GM21786 (cell line): Measurements from ENCODE around the gene DNASE1L1.

Source experiments
- ATAC-seq: cut with Tn5 transposase; IDR thresholded peaks from one replicate; pipeline ENCODE4 v1.9.1; 2021; ENCODE audit not compliant: unreplicated experiment

Gene DNASE1L1

DNA sequence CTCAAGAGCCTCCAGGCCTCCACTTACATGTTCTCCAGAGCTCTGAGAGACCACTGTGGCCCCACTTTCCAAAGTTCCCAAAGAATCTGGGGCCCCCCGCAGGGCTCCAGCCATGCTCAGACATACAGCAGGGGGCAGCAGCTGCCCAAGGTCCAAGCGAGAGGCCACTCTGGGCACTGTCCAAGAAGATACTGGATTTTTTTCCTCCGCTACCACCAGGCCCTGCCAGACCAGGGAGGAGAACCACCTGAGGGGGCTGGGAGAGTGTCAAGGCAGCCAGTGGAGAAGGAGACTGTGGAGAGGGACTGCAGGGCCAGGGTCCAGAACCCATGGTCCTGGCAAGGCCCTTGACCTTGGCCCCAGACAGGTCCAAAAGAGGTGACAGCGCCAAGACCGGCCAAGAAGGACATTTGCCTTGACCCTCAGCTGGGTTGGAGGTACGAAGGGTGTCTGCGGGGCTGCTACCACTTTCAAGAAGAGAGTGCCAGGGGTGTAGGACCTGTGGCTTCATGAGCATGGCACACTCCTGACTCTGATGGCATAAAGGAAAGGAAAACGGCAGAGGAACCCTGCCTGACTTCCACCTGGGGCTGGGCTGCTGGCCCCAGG lies 24.7 kb downstream of the DNASE1L1 start:
- ATAC-seq: no peak

- no peak for ATAC-seq
Observed at GRCh38 chrX:154383359-154384283, 25.4 kb downstream of the DNASE1L1 start.

- ATAC-seq: no peak
Observed at GRCh38 chrX:154382483-154383069, 26.5 kb downstream of the DNASE1L1 start.

- ATAC-seq: no peak
Observed at GRCh38 chrX:154381271-154381670, 27.8 kb downstream of the DNASE1L1 start.

DNA sequence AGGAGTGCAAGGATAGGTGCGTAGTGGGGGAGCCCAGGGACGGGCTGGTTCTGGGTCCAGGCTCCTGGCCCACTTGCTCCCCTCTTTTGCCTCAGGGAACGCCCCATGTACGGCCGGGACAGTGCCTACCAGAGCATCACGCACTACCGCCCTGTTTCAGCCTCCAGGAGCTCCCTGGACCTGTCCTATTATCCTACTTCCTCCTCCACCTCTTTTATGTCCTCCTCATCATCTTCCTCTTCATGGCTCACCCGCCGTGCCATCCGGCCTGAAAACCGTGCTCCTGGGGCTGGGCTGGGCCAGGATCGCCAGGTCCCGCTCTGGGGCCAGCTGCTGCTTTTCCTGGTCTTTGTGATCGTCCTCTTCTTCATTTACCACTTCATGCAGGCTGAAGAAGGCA lies 28.3 kb downstream of the DNASE1L1 start:
- no peak for ATAC-seq

- ATAC-seq: no peak
Observed at GRCh38 chrX:154380153-154380552, 28.9 kb downstream of the DNASE1L1 start.

DNA sequence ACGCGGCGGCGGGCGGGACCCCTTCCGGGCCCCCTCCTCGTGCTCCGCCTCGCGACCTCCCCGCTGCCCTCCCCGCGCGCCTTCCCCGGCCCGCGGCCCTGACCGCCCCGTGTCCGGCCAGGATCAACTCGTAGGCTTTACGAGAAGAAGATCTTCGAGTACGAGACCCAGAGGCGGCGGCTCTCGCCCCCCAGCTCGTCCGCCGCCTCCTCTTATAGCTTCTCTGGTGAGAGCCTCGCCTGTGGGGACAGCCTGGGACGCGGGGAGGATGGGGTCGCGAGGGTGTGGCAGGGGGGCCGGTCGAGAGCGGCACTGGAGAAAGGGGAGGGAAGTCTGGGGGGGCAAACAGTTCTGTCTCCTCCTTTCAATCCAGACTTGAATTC lies 29.5 kb downstream of the DNASE1L1 start:
- no peak for ATAC-seq

DNA sequence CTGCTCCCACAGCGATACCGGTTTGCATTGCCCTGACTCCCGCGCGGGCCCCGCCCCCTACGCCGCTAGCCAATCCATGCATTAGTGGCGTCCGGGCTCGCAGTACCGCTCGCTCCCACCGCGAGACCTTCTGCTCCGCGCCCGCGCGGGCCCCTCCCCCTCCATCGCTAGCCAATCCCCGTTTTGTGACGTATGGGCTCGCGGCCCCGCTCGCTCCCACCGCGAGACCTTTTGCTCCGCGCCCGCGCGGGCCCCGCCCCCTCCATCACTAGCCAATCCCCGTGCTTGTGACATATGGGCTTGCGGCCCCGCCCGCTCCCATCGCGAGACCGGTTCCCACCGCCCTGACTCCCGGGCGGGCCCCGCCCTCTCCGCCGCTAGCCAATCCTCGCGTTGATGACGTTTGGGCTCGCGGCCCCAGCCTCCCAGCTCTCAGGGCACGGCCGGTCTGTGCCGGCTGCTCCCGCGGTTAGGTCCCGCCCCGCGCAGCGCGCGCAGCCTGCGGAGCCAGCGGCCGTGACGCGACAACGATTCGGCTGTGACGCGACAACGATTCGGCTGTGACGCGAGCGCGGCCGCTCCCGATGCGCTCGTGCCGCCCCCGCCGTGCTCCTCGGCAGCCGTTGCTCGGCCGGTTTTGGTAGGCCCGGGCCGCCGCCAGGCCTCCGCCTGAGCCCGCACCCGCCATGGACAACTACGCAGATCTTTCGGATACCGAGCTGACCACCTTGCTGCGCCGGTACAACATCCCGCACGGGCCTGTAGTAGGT lies 30.1 kb downstream of the DNASE1L1 start, which contains the start of gene EMD:
Gene EMD, plus strand, starts transcription at position 497 of the 770 bp plus-strand sequence. Its CDS starts 190 bp downstream, at position 687.
- ATAC-seq: peak; percentile 78

DNA sequence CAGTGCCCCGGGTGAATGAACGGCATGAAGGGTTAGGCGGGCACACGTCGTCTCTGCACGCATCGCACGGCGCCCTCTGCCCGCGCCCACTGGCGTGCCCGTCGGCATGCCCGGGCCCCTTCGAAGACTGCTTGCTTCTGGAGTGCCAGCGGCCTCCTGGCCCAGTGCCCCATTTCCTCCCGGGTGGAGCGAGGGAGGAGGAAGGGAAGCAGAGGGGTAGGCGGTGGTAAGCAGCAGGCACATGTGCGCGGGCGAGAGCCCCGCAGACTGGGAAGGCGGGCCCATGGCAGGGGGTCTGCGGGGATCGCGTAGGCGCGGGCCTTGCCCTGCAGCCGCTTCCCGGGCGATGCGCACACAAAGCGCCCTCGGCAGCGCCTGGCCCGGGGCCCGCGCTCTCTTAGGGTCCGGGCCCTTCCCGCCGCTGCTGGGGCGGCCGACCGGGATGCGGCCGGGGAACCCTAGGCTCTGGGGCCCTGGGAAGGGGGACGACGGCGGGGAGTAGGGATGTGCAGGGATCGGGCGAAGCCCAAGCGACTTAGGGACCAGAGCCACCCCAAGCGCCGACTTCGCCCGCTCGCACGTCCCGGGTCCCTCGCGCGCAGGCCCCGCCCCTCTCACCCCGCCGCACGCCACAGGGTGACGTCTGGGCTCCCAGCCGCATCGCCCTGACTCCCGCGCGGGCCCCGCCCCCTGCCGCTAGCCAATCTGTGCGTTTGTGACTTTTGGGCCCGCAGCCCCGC lies 30.8 kb downstream of the DNASE1L1 start:
- peak; percentile 2 for ATAC-seq

DNA sequence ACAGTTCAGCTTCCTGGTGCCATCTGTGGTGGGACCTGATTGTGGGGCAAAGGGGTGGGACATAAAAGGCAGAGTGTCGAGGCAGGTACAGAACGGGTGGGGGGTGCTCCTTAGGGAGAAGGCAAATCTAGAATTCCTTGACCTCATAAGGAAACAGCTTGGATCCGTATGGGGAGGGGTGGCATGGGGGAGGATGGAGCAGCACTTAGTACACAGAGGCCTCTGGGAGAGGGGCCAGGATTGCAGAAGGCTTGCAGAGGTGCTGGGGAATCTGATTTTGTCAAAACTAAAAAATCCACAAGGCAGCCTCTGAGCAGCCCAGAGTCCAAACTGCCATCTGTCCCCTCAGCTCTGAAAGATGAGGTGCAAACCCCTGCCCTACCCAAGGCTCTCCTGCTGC lies 32.3 kb downstream of the DNASE1L1 start:
- no peak for ATAC-seq

DNA sequence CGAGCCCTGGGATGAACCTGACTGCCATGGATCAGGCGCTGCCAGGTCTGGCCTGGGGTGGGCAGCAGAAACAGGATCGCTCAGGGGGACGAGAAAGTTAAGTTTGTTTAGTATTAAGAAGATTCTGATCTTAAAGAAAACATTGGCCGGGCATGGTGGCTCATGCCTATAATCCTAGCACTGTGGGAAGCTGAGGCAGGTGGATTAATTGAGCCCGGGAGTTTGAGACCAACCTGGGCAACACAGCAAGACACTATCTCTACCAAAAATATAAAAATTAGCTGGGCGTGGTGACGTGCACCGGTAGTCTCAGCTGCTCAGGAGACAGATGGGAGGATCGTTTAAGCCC lies 33.9 kb downstream of the DNASE1L1 start:
- no peak for ATAC-seq

GRCh38 chrX:154374313-154375155 lies 34.5 kb downstream of the DNASE1L1 start, which contains the start of gene FLNA:
Gene FLNA (minus strand): TSS chrX:154374634. CDS start chrX:154371245, 3,389 bp downstream.
- ATAC-seq: no peak

- ATAC-seq: no peak
Observed at GRCh38 chrX:154373340-154374306, 35.4 kb downstream of the DNASE1L1 start.

- no peak for ATAC-seq
Observed at GRCh38 chrX:154372612-154373022, 36.4 kb downstream of the DNASE1L1 start.

DNA sequence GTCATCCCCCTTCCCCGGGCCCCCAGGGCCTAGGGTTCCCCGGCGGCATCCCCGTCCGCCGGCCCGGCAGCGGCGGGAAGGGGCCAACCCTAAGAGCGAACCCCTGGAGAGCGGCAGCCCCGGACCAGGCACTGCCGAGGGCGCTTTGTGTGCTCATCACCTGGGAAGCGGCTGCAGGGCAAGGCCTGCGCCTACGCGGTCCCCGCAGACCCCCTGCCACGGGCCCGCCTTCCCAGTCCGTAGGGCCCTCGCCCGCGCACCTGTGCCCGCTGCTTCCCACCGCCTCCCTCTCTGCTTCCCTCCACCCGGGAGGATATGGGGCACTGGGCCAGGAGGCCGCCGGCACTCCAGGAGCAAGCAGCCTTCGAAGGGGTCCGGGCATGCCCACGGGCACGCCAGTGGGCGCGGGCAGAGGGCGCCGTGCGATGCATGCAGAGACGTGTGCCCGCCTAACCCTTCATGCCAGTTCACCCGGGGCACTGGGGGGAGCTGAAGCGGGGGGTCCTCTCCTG lies 37.2 kb downstream of the DNASE1L1 start:
- peak; percentile 1 for ATAC-seq

- peak; percentile 51 for ATAC-seq
Observed at GRCh38 chrX:154371017-154371788, 37.9 kb downstream of the DNASE1L1 start.

DNA sequence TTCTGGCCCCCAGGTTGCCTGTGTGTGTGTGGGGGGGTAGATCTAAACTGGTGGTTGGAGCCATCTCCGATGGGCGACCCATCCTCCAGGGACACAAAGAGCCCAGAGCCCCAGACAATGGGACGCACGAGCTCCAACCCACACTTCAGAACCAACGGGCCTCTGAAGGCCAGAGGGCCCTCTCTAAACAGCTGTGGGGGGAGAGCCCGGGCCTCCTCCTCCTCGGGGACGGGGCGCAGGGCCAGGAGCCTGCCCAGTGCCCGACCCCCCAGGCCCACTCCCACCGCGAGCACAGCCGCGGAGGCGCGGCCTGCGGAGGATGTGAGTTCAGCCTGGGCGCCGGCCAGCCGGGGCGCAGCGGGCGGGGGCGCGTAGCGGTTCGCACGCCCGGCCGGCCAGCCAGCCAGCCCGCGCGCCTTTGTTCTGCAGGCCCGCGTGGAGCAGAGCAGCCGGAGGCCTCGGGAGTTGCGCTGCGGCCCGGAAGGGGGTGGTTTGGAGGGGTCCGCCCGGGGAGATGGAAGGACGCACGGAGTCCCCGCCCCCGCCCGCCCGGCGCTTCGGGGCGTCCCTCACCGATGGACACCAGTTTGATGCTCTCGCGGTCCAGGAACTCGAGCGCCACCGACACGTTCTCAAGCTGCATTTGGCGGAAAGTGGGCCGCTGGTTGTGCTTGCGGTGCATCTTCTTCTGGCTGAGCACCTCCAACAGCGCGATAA lies 38.6 kb downstream of the DNASE1L1 start:
- no peak for ATAC-seq
